ENCODE measurements around the gene CMPK2. TPM values are rescaled to one million over a fixed set of nuclear protein-coding genes. Genes with fewer than 3 reads are reported as not detected.

CMPK2 gene
- total and polyA plus RNA-seq, 2 experiments from 2014 or later: 4.1 to 5.4 TPM

- H4K20me1 ChIP-seq (ENCODE audit: insufficient read depth, poor library complexity, severe bottlenecking): no peaks in the 10 kb centered on the region
- no peaks in the 10 kb centered on the region for H3K27me3 ChIP-seq
- H2AFZ ChIP-seq: no peak overlapping the region
These were observed 9.7 kb downstream of the CMPK2 start for GRCh38 chr2:6855860-6856547.

GRCh38 chr2:6854416-6854815 lies 11.3 kb downstream of the CMPK2 start:
- Histone ChIP-seq H3K4me3 (no peak overlapping the region), H3K27me3 (no peaks in the 10 kb centered on the region), H3K4me2 (no peak overlapping the region), H3K27ac (no peak overlapping the region), H3K9me2 (replicated peaks; ENCODE audit: insufficient read depth) (no peaks in the 10 kb centered on the region), H3K9me3 (ENCODE audit: low read depth) (no peaks in the 10 kb centered on the region), H3K4me1 (ENCODE audit: insufficient read depth) (no peaks in the 10 kb centered on the region), H4K20me1 (ENCODE audit: insufficient read depth, poor library complexity, severe bottlenecking) (no peaks in the 10 kb centered on the region), H3K79me2 (no peaks in the 10 kb centered on the region), H2AFZ (no peak overlapping the region), H3K36me3 (replicated peaks; ENCODE audit: insufficient read depth, low read depth) (no peaks in the 10 kb centered on the region)
- WGBS (ENCODE audit: low lambda C conversion rate, missing lambda C conversion rate): 60% methylated on average over 2 of the region's 2 CpGs
- no peak for DNase-seq (ENCODE audit: low spot score)
- no peak for TF ChIP-seq CTCF (IDR thresholded peaks at IDR 0.05; ENCODE audit: poor library complexity)
- no peak for TF ChIP-seq EZH2phosphoT487 (IDR thresholded peaks at IDR 0.05; ENCODE audit: low read depth, severe bottlenecking, unreplicated experiment)
- no peak for TF ChIP-seq EZH2 (IDR thresholded peaks at IDR 0.05; ENCODE audit: borderline replicate concordance)

More at GRCh38 chr2:6855860-6856547, 9.7 kb downstream of the CMPK2 start:
- TF ChIP-seq CTCF (IDR thresholded peaks at IDR 0.05; ENCODE audit: poor library complexity) (no peak), EZH2 (IDR thresholded peaks at IDR 0.05; ENCODE audit: borderline replicate concordance) (no peak), EZH2phosphoT487 (IDR thresholded peaks at IDR 0.05; ENCODE audit: low read depth, severe bottlenecking, unreplicated experiment) (no peak)
- H3K27ac ChIP-seq: no peak overlapping the region
- no peaks in the 10 kb centered on the region for H3K9me3 ChIP-seq (ENCODE audit: low read depth)
- H3K79me2 ChIP-seq: no peaks in the 10 kb centered on the region
- H3K4me2 ChIP-seq: no peak overlapping the region
- no peak overlapping the region for H3K4me3 ChIP-seq
- H3K36me3 ChIP-seq (replicated peaks; ENCODE audit: insufficient read depth, low read depth): no peaks in the 10 kb centered on the region
- H3K4me1 ChIP-seq (ENCODE audit: insufficient read depth): no peaks in the 10 kb centered on the region
- no peaks in the 10 kb centered on the region for H3K9me2 ChIP-seq (replicated peaks; ENCODE audit: insufficient read depth)
- no peak for DNase-seq (ENCODE audit: low spot score)

- no peaks in the 10 kb centered on the region for H3K27me3 ChIP-seq
- no peaks in the 10 kb centered on the region for H4K20me1 ChIP-seq (ENCODE audit: insufficient read depth, poor library complexity, severe bottlenecking)
- H2AFZ ChIP-seq: no peak overlapping the region
- no peak overlapping the region for H3K4me2 ChIP-seq
- WGBS (ENCODE audit: low lambda C conversion rate, missing lambda C conversion rate): 93% methylated on average over 2 of the region's 2 CpGs
- H3K4me3 ChIP-seq: no peak overlapping the region
- no peaks in the 10 kb centered on the region for H3K36me3 ChIP-seq (replicated peaks; ENCODE audit: insufficient read depth, low read depth)
- H3K4me1 ChIP-seq (ENCODE audit: insufficient read depth): no peaks in the 10 kb centered on the region
- H3K9me2 ChIP-seq (replicated peaks; ENCODE audit: insufficient read depth): no peaks in the 10 kb centered on the region
- H3K9me3 ChIP-seq (ENCODE audit: low read depth): no peaks in the 10 kb centered on the region
- TF ChIP-seq EZH2 (IDR thresholded peaks at IDR 0.05; ENCODE audit: borderline replicate concordance) (no peak), EZH2phosphoT487 (IDR thresholded peaks at IDR 0.05; ENCODE audit: low read depth, severe bottlenecking, unreplicated experiment) (no peak), CTCF (IDR thresholded peaks at IDR 0.05; ENCODE audit: poor library complexity) (no peak)
- H3K27ac ChIP-seq: no peak overlapping the region
- H3K79me2 ChIP-seq: no peaks in the 10 kb centered on the region
- DNase-seq (ENCODE audit: low spot score): no peak
These were observed 13.5 kb downstream of the CMPK2 start for GRCh38 chr2:6852195-6852594.
